Activated CD8-positive, alpha-beta memory T cell treated with anti-CD3 and anti-CD28 coated beads for 4 hours (primary cell): ENCODE data around the gene LARGE1.

Experiments used
- DNase-seq, 2 donors: peaks; one replicate each; pipeline ENCODE4 v3.0.0-alpha.2; 2020; ENCODE audit warnings: low read depth in 2 of 2

The LARGE1 gene

DNA sequence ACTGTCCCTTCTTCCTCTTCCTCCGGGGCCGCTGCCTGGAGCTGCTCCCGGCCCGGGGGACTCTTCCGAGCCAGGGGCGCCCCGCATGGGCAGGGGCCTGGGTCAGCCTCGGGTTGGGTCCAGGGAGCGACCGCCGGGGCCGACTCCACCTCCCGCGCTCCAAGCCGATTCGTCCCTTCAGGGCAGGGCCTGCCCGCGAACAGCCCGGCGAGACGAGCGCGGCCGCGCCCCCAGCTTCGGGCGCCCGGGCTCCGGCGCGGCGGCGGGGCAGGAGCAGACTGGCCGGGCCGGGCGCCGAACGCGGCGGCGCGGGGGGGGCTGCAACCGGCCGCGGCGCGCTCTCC is at the start of gene LARGE1:
Gene LARGE1, minus strand, starts transcription at position 280 of the 344 bp plus-strand sequence.
- DNase-seq: no peak

GRCh38 chr22:33969045-33969444 is 48.8 kb upstream of the LARGE1 start:
- DNase-seq: no peak

- no peak for DNase-seq
These were observed 43.8 kb upstream of the LARGE1 start for GRCh38 chr22:33964121-33964520.

DNA sequence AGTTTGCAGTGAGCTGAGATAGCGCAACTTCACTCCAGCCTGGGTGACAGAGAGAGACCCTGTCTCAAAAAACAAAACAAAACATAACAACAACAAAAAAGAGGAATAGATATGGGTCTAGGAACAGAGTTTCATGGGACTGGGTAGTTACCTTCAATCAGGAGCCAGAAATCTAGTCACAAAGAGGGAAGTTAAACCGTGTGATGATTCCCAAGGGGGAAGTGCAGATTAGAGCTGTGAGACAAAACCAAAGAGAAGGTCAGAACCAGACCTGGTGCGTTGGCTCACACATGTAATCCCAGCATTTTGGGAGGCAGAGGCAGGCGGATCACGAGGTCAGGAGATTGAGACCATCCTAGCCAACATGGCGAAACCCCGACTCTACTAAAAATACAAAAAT is 42.1 kb upstream of the LARGE1 start:
- no peak for DNase-seq

GRCh38 chr22:33958741-33959140 is 38.5 kb upstream of the LARGE1 start:
- no peak for DNase-seq

GRCh38 chr22:33957086-33957485 is 36.8 kb upstream of the LARGE1 start:
- DNase-seq: no peak

- no peak for DNase-seq
These were observed 32.5 kb upstream of the LARGE1 start for GRCh38 chr22:33952776-33953175.

- no peak for DNase-seq
These were observed 20.5 kb upstream of the LARGE1 start for GRCh38 chr22:33940741-33941140.

DNA sequence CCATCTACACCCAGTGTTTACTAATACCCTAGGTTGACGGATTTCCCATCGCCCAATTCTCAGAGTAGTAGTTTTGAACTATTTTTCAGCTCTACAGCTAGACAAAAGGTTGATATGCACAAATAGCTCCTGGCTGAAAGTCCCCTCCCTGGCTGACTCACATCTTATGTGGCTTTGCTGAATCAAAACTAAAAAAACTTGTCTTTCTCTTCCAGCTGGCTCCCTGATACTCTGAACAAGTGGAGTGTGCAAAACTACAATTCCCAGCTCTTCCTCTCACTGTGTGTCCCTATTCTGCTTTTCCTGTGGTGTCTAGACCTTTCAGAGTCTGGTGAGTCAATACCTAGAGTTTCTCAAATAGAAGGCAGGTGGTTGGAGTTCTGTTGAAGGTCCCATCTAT is 12.7 kb upstream of the LARGE1 start:
- no peak for DNase-seq

DNA sequence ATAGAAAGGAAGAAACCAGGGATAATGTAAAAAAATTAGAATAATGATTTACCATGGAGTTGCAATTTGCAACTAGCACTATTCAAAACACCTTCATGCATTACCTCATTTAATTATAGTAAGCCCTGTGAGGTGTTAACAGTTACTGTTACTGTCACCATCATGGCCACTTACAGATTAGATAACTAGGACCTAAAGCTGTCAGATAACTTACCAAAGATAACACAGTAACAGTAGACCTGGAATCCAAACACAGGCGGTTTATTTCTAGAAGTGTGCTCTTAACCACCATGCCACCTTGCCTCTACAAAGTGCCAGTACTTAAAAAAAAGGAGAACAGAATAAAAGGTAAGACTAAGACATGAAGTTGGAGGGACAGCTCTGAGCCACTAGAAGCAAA is 11.1 kb upstream of the LARGE1 start:
- DNase-seq: no peak

- no peak for DNase-seq
These were observed 7.5 kb upstream of the LARGE1 start for GRCh38 chr22:33927752-33928151.

DNA sequence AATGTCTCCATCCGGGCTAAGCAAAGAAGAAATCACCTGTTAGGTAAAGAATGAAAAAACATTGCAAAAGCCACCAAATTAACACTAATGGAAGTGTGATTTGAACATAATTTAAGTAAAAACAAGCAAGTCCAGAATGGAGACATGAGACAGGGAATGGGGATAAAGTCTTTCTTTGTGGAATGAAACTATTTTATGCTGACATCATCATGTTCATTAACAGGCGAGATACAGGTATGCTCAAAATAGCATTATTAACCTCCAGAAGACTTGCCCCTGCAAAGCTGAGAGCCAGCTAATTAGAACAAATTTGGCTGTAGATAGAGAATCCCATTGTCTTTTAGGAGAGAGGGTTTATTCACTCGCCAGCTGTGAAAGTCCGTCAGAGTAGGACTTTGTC is 4.9 kb upstream of the LARGE1 start:
- DNase-seq: no peak

DNA sequence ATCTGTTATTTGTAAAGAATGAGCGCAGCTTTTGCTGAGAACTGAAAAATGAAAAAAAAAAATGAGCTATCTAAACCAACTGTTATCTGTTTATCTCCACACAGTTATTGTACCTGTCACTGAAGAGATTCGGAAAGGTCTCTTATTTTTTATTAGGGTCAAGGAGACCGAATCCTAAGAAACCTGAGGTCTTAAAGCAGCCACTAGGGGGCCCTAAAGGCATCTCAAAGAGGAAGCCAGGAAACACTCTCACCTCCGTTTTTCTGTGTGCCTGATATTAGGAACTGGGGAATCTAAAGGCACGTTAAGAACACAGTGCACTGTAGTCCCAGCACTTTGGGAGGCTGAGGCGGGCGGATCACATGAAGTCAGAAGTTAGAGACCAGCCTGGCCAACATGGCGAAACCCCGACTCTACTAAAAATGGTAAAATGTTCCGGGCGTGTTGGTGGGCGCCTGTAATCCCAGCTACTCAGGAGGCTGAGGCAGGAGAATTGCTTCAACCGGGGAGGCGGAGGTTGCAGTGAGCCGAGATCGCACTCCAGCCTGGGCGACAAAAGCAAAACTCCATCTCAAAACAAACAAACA is 3.5 kb upstream of the LARGE1 start:
- DNase-seq: no peak

GRCh38 chr22:33923033-33923432 is 2.8 kb upstream of the LARGE1 start:
- no peak for DNase-seq

DNA sequence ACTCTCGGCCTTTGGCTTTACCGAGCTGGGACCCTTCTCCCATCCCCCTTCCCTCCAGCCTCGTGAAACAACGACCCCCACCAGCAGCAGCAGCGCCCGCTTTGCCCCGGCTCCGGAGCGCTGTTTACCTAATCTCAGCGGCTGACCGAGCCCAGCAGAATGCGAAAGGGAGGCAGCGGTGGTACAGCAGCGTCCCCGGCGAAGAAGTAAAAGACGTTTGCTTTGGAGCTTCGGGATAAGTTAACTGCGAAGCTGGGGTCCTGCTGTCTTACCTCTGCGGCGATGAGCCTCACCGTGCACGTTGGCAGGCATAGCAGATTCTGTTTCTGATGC is 2.0 kb upstream of the LARGE1 start:
- no peak for DNase-seq

DNA sequence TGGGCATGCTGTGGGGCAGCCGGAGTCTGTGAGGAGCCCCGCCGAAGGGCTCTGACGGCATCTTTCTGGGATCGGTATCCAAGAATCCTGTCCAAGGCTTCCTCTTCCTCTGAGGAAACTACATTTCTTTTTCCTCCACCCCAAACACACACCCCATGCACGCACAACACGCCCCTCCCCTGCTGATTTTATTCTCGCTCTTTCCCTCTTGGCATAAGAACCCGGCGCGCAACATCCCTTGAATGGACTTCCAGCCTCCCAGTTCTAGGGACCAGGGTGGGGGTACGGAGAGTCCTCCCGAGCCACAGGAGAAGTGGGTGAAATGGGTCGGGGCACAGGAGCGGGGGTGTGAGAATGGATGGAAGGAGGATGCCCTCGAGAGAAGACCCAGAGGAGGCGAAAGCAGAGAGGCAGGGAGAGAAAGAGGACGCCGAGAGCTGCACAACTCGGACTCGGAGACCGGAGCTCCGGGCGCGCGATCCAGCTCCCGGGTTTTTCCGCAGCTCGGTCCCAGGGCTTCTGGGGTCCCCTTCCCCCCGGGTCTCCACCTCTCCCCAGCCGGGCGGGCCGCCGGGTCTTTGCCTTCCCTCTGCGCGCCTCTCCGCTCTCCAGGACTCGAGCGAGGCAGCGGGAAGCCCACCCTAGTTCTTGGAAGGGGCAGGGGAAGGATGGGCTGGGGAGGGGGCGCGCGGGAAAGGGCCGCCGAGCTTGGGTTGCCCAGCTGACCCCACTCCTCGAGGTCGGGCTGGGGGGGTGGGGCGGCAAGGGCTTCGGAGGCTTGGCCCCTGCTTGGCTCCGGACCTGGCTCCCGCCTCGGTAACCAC is 1.5 kb upstream of the LARGE1 start:
- no peak for DNase-seq

GRCh38 chr22:33920927-33921524 is 750 bp upstream of the LARGE1 start:
- peak; percentile 66 to 77 for DNase-seq

- no peak for DNase-seq
These were observed 682 bp downstream of the LARGE1 start for GRCh38 chr22:33919391-33920196.

- DNase-seq: no peak
These were observed 1.5 kb downstream of the LARGE1 start for GRCh38 chr22:33918676-33919365.

DNA sequence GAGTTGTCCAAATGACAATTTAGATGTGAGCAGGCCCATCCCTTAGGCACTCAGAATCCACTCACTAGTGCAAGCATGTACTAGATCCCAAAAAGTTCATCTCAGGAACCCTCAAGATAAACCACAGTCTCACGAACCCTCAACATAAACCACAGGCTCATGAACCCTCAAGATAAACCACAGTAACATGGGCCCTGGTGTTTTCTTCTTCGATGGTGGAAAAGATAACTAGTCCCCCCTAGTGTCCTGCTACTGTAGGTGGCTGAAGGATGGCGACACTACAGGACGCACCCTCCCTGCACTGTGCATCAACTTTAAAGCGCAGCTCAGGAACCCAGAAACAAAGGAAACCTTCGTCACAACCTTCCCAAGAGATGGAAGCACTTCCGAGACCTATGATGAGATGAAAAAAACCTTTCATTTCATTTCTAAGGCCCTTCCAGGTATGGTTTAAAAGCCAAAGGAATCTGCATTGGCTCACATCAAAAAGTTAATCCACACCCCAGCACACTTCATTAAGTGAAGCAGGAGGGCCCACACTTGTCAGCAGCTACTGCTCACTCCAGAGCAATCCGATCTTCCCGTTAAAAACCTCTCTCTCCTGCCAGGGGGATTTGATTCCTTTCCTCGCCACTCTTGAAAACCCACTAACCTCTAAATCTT is 2.4 kb downstream of the LARGE1 start:
- DNase-seq: no peak

DNA sequence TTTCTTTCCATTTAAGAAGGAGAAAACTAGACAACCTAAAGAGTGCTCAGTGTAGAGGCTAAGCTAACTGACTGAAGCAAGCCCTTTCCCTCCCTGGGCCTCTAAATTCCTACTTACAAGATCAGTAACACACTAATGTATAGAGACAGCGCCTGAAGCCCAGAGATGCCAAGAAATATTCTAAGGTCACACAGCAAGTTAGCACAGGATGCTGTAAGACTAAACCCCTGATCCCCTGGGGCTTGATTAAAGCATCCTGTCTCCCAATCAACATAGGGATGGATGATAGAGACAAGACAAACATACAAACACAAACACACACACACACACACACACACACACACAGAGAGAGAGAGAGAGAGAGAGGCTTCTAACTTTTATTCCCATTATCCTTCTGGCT is 5.6 kb downstream of the LARGE1 start:
- DNase-seq: no peak
